NCI-H1417 (cell line): ENCODE results near the gene OGFR.

ENCODE experiments used
- DNase-seq, 3 experiments: peaks; one replicate each; lab custom pipeline; 2025; lab: John Stamatoyannopoulos, UW

The OGFR gene

GRCh38 chr20:62800314-62801259, 4.0 kb upstream of the OGFR start:
- DNase-seq = no peak

- no peak for DNase-seq
These were observed 3.2 kb upstream of the OGFR start for GRCh38 chr20:62801284-62802010.

- DNase-seq = peak in 1 of 3 experiments; percentile 41
These were observed 2.5 kb upstream of the OGFR start for GRCh38 chr20:62802026-62802712.

- peak in 2 of 3 experiments; percentile 46 to 64 for DNase-seq
These were observed 511 bp upstream of the OGFR start for GRCh38 chr20:62804021-62804626.

GRCh38 chr20:62805155-62805710, 598 bp downstream of the OGFR start:
- peak; percentile 17 to 51 (median 50) for DNase-seq

GRCh38 chr20:62805711-62806382, 1.2 kb downstream of the OGFR start:
- peak in 1 of 3 experiments; percentile 39 for DNase-seq

GRCh38 chr20:62806383-62807050, 1.9 kb downstream of the OGFR start:
- no peak for DNase-seq

- DNase-seq = no peak
These were observed 3.0 kb downstream of the OGFR start for GRCh38 chr20:62807444-62808210.

- peak; percentile 29 to 67 (median 60) for DNase-seq
These were observed 3.7 kb downstream of the OGFR start for GRCh38 chr20:62808211-62808865.

- DNase-seq = no peak
These were observed 5.1 kb downstream of the OGFR start for GRCh38 chr20:62809530-62810428.

- DNase-seq = no peak
These were observed 6.7 kb downstream of the OGFR start for GRCh38 chr20:62811320-62811719.

- no peak for DNase-seq
These were observed 7.1 kb downstream of the OGFR start for GRCh38 chr20:62811720-62812119.

- DNase-seq = no peak
These were observed 7.7 kb downstream of the OGFR start for GRCh38 chr20:62812181-62812906.

- no peak for DNase-seq
These were observed 8.2 kb downstream of the OGFR start for GRCh38 chr20:62812907-62813200.

GRCh38 chr20:62813588-62813987, 9.0 kb downstream of the OGFR start:
- DNase-seq = no peak

- no peak for DNase-seq
These were observed 9.5 kb downstream of the OGFR start for GRCh38 chr20:62814060-62814708.

- DNase-seq = no peak
These were observed 10.1 kb downstream of the OGFR start for GRCh38 chr20:62814709-62815065.
